HG03469 (cell line): ENCODE data around the gene C2orf92.
"Not testable (repeated sequence)": the region's sequence is repeated elsewhere in the genome, so short reads cannot be mapped to it uniquely, and the experiment has no call there.

ENCODE experiments used
- ATAC-seq: cut with Tn5 transposase; IDR thresholded peaks from one replicate; pipeline ENCODE4 v1.9.1; 2021; ENCODE audit warnings: mild to moderate bottlenecking, moderate library complexity, moderate number of reproducible peaks; ENCODE audit not compliant: unreplicated experiment

Gene C2orf92

DNA sequence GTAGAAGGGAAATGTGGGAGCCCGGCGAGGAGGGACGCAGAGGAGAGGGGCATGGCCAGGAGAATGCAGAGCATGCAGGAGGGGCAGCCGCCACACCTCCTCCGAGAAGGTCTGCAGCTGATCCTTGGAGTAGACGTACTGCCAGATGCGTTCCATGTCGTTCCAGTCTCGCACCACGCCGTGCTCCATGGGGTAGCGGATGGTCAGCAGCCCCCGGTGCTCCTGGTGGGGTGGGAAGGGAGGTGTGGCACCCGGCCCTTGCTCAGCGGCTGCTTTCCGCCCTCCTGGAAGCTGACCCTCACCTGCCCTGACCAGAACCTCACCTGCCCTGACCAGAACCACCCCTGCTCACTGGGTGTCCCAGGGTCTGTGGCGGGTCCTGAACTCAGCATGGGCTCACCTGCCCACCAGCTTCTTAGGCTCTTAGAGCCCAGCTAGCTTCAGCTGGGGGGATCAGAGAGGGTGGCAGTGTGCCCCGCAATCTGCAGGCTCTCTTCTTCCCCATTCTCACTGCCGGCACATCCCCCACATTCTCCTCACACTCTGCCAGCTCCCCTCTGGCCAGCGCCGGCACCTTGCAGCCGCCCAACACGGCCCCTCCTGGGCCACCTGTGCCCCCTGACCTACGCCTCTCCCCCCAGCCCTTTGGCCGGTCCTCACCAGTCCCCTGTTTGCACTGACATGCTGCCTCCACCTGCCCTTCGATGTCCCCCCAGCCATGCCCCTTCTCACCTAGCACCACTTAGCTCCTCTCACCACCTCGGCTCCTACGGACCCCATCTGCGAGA, 10.1 kb upstream of the C2orf92 start:
- no peak for ATAC-seq

DNA sequence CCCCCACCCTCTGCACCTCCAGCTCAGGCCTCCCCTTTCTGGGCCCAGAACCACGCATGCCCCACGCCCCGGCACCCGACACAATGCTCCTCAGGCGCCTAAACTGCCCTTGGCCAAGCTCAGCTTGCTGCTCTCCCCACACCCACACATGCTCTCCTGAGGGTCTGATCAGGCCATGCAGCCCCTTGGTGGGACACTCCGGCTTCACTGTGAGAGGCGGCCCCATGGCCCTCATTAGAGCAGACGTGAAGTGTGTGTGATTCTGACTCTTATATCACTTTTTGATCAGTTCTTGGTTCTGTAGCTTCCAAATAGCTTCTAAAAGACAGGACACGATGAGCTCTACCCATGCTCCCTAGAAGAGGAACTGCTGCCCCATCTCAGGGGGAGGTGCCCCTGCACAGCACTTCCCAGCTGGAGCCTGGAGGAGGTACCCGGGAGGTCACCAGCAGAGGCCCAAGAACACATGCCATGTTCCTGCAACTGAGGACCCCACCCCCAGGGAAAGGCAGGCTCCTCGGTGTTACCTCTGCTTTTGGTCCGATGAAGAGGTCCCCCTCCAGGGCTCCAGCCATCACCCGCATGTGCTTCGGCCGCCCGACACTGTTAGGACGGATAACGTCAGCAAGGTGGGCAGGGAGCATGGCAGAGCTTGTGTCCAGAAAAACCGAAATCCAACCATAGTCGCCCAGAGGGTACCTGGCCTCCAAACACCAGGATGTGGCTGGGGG, 9.3 kb upstream of the C2orf92 start:
- no peak for ATAC-seq

DNA sequence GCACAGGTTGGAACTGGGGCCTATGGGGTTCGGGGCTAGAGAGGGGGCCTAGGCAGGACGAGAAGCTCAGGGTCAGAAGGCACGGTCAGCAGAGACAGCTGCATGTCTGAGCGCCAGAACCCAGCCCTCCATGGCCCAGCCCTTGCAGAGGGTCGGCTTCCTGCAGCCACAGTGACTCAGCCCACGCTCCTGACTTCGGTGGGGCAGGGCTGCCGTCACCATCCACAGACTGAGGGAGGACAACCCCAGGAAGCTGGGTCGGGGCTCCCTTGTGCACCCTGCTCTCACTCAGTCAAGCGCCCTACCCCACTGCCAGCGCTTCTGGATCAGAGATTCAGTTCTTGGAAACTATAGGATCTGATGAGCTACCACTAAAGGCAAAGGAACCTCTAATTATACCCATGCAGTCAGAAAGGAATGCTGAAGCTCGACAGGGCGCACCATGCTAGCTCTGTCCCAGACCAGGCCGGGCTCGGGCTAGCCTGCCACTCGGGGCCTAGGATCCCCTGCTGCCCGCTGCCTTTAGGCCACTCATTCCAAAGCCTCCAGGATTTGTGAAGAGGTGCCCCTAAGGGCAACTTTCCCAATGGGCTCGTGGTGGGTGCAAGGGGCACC, 8.6 kb upstream of the C2orf92 start:
- ATAC-seq: no peak

DNA sequence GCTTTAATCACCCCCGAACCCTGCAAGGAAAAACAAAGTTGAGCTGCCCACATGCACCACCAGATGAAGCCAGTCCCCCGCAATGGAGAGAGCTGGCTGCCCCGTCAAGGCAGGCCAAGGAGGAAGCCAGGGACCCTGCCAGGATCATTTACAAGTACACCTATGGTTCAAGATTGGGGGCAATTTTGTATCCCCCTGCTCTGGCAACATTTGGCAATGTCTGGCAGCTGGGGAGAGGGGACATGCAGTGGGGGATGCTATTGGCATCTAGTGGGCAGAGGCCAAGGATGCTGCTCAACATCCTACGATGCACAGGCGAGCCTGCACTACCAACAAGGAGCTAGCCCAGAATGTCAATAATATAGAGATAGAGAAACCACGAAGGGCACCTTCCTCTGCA, 7.6 kb upstream of the C2orf92 start:
- no peak for ATAC-seq

DNA sequence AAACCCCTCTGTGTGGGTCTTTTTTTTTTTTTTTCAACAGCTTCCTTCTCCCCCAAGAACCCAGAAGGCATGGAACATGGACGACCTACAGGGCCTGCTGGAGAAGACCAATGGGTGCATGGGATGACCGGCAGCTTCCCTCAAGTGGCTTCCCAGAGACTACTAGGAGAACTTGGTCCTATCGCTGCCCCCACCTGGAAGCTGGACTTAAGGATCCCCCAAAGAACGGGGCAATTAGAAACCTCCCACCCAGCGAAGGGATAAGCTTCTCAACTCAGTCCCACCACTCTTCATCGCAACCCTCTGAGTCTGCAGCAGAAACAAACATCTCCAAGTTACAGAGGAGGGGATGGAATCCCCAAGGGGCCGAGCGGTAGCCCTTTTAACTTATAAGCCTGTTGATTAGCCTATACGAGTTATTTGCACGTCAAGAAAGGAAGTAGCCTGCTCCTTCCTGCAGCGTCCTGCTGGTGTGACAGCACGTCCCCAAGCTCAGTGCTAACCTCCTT, 7.1 kb upstream of the C2orf92 start:
- no peak for ATAC-seq

DNA sequence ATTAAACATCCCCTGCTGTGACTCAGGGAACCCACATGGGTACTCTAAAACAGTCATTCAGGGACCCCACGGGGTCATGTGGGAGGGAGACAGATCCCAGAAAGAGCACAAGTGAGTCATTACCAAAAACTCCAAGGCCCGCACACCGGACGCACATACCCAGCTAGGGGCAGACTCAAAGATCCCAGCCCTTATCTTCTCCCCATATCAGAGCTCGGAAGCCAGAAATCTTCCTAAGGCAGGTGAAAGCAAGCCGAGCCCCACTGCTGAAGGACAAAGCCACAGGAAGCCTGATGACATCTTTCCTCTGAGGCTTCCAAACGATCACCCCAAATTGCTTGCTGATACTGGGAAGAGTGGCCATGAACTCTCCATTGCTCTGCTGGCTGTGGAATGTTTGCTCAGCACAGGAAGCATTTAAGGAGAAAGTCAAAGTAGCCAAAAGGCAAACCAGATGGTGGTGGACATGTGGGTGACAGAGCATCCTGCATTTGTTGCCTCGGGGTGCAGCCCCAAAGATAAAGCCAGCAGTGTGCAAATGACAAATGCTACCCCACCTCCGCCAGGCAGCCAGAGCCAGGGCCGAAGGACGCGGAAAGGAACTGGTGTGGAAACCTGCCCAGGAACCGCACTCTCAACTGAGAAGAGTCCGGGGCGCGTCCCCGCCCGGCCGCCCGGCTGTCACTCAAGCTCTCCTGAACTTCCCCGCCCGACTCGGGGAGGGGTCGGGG, 6.5 kb upstream of the C2orf92 start:
- ATAC-seq: peak; percentile 24

DNA sequence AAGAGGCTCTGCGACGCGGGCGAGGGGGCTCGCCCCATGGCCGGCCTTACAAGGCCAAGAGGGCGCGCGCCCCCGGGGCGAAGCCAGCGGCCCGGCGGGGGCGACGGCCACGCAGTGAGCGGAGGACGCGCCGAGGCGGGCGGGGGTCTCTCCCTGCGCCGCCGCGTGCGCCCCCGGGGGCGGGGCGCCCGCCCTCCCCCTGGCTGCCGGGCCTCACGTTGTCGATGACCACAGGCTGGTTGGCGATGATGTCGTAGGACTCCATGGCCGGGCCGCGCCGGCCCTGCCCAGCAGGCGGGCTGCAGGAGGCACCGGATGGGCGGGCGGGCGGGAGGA, 5.9 kb upstream of the C2orf92 start:
- ATAC-seq: peak; percentile 21

DNA sequence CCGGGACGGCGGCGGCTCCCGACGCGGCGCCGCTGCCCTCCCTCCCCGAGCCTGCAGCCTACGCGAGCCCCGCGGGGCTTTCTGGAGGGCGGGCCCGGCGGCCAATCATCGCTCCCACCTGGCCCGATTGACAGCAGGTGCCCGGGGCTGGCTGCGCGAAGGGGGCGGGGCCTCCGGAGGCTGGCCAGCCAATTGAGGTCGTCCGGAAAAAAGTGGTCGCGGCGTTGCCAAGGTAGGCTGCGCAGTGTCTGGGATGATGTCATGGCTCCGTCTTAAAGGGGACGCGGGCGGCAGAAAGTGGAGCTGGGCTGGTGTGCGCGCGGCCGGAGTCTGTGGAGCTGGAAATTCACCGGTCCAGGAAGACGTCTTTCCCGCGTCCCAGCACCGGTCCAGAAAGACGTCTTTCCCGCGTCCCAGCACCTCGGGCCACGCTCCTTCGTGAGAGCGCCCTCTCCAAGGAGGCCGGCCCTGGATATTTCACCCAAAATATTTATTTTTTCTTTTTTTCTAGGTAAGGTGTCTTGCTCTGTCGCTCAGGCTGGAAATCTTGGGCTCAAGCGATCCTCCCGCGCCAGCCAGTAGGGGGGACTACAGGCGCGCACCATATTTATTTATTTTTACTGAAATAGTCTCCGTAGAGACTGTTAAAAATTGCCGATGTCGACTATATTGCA, 5.4 kb upstream of the C2orf92 start, which contains the start of gene ACTR1B:
ACTR1B (minus strand) TSS at position 83 of the 674 bp plus-strand sequence. CDS start 154 bp downstream, outside the sequence.
- ATAC-seq: peak; percentile 87

DNA sequence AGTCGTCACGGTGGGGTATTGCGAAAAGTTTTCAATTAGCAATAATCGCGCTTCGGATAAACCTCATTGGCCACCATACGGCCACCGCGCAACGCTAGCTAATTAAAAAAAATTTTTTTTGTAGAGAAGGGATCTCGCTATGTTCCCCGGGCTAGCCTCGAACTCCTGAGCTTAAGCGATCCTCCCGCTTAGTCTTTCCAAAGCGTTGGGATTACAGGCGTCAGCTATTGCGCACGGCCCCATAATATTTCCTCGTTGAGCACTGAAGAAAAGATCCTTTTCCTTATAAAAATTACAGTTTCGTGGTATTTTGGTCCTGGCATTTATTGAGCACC, 4.9 kb upstream of the C2orf92 start:
- ATAC-seq: no peak

DNA sequence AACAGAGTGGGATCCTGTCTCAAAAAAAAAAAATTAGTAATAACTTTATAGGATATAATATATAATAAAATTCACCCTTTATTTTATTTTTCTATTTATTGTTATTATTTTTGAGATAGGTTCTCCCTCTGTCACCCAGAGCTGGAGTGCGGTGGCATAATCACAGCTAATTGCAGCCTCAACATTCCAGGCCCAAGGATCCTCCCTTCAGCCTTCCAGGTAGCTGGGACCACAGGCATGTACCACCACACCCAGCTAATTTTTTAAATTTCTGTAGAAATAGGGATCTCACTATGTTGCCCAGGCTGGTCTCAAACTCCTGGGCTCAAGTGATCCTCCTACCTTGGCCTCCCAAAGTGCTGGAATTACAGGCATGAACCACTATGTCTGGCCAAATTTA, 958 bp downstream of the C2orf92 start:
- no peak for ATAC-seq

DNA sequence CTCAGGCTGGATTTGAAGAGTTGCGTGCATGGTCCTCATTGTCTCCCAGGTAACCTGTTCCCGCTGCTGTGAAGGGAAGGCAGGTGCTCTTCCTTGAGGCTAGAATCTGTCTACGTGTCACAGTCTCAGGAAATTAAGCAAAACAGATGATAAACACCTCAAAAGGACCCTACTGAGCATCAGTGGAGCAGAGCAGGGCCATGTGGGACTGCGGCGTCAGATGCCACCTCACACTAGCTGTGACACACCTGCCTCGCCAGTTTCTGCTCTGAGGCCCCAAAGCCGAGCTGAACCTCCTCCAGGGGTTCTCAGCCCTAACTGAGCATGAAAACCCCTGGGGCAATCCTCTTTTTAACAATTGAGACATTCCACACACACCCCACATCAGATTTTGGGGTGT, 2.0 kb downstream of the C2orf92 start:
- ATAC-seq: no peak

DNA sequence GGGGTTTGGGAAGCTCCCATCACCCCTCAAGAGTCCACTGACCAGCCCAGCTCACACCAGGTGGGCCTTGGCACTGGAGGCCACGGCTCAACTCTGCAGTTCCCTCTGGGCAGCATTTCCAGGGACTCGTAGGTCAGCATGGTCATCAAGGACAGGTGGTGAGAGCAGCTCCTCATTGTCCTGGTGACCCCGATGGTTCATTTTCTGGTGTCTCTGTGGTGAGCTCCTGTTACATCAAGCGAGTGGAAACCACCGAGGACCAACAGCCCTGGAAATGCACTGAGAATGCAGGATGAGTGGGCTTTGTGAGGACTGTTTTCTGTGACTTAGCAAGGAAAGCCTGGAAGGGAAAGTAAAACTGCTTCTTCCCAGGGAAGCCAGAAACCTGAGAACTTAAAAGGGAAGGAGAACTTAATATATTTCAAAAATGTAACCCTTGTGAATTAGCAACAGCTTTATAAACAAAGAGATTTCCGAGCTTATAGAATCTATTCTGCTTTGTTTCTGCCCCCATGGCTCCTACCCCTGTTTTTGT, 3.2 kb downstream of the C2orf92 start:
- ATAC-seq: not testable (repeated sequence)

DNA sequence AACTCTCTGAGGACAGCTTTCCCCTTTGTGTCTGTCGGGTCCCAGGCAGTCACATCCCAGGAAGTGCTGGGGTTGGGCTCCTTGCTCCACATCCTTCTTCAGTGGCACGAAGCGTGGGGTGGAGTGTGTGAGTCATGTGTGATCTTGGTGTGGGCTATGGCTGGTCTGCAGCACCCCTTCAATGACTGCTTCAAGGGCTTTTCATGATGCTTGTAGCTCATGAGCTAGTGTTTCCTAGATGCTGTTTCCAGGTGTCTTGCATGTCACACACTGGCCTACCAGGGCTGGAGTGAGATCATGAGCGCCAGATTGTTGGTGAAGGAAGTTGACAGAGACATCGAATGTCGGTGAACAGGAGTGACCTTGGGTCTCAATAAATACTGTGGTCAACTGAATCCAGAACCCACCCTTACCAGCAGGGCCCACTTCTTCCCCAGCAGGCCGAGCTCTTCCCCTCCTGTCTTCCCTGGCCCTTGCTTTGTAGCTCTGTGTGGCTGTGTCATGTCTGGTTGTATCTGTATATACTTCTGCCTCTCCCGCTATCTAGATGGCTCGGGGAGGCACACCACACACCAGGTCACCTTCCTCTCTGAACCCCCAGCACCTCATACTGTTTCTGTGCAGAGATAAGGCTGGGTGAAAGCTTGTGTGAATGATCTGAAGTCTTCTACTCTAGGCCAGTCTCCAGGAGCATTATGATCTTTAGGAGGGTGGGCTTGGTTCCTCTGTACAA, 3.8 kb downstream of the C2orf92 start:
- no peak for ATAC-seq

DNA sequence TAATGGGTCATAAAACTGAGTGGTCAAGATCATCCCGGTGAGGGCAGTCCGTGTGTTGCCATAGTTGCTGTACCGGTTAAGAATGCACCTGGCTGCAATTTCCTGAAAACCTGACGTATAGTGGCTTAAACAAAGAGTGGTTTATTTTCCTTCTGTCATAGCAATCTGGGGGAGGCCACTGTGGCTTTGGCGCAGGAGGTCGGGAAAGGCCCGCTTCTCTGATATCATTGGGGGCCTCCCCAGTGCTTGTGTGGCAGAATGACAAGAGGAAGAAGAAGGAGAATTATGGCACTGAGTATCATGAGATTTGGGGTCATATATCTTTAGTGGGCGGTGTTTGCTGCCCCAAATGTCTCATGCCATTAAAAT, 4.4 kb downstream of the C2orf92 start:
- no peak for ATAC-seq

DNA sequence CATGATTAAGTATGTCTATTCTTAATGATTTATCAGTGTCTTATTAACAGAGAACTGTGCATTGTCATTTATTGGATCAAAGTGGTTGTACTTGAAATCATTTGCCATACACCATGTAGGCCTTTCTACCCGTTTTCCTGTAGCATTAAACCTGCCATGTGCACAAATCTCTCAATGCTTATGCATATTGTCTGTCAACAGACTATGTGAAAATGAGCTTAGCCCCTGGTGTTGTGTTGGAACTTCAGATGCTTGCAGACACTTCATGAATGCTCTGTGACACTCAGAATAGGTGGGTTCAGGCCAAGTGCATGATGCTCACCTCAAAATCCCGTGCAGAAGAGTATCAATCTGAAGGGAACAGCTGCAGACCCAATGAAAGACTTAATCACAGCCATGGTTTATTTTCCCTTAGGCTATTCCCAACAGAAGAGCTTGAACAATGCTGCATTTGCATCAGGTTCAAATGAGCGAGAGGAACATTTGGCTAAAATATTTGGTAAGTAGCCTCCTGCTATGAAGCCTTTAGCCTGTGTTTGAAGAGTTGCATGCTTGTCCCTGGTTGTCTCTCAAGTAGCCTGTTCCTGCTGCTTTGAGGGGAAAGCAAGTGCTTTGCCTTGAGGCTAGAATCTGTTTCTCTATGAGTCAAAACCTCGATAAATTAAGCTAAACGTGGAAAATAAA, 6.1 kb downstream of the C2orf92 start:
- no peak for ATAC-seq

DNA sequence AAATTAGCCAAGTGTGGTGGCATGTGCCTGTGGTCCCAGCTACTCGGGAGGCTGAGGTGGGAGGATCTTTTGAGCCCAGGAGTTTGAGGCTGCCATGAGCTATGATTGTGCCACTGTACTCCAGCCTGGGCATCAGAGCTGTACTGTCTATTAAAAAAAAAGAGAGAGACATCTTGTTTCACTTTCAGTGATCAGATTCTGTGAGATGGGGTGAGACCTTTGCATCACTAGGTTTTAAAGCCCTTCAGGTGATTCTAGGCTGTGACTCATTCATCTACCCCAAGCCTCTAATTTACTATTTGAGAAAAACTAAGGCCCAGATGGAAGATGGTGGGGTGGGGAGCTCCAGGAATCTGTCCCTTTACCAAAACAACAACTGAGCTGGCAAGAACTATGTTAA, 7.1 kb downstream of the C2orf92 start:
- no peak for ATAC-seq

DNA sequence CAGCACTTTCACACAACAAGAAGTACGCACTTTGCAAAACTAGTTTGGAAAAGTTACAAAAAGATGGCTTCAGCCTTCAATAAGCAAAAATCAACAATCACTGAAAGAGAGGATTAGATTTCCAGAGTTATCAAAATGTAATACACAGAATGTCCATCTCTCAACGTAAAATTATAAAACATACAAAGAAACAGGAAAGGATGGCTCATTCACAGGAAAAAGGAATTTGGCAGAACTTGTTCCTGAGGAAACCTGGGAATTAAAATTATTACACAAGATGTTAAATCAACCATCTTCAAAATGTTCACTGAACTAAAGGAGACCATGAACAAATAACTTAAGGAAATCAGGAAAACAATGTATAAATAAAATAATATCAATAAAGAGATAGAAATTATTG, 8.0 kb downstream of the C2orf92 start:
- no peak for ATAC-seq

DNA sequence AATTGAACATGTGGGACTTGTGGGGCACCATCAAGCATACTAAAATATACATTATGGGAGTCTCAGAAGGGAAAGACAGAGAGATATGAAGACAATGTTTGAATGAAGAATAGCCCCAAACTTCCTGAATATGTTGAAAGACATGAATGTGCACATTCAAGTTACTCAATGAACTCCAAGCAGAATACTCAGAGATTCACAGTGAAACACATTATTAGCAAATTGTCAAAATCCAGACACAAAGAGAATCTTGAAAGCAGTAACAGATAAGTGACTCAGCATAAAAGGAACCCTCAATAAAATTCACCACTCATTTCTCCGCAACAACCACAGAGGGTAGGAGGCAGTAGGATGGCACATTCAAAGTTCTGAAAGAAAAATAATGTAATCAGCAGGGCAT, 8.8 kb downstream of the C2orf92 start:
- no peak for ATAC-seq

DNA sequence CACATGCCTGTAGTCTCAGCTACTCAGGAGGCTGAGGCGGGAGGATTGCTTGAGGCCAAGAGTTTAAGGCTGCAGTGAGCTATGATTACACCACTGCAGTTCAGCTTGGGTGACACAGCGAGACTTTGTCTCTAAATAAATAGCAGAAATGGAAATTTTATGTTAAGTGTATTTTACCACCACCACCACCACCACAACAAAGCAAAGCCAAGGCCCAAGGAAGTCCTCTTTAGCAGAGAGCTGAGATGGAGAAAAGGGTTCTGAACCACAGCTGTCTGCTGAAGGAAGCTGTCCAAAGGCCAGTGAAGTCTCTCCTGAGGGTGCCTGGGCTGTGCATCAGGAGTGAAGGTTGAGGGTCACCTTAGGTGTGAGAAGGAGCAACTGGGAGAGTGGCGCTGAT, 17.7 kb downstream of the C2orf92 start:
- not testable (repeated sequence) for ATAC-seq
